ENCODE measurements around the gene SHE.

DNA sequence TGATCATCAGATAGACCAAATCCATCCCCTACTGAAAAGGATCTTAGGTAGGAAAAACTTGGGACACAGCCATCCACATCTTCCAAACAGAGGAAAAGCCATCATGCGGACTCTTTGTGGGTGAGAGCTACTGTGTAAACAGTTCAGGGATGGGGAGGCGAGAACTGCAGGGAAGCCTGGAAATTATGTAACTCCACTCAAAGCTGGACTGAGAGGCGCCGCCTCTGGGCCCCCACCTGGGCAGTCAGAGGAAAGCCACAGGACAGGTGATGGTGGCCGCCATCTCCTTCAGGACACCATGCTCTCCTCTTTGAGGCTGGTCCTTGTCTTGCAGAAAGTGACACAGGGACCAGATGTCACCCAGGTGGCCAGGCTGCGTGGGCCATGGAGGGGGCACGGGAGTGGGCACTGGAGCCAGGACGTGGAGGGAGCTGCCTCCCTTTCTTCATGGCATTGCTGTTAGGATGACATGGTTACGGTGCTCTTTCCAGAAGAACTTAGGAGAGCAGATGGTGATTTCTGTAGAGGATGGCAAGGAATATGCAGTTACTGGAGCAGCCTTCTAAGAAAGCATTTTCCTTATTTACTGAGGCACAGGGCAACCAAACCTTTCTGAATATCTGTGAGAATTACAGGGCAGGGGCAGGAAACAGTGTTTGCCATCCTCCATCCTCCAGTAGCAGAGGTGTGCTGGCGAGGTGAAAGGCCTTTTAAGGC lies 32.2 kb downstream of the SHE start:
- TF ChIP-seq, protein P1, sequence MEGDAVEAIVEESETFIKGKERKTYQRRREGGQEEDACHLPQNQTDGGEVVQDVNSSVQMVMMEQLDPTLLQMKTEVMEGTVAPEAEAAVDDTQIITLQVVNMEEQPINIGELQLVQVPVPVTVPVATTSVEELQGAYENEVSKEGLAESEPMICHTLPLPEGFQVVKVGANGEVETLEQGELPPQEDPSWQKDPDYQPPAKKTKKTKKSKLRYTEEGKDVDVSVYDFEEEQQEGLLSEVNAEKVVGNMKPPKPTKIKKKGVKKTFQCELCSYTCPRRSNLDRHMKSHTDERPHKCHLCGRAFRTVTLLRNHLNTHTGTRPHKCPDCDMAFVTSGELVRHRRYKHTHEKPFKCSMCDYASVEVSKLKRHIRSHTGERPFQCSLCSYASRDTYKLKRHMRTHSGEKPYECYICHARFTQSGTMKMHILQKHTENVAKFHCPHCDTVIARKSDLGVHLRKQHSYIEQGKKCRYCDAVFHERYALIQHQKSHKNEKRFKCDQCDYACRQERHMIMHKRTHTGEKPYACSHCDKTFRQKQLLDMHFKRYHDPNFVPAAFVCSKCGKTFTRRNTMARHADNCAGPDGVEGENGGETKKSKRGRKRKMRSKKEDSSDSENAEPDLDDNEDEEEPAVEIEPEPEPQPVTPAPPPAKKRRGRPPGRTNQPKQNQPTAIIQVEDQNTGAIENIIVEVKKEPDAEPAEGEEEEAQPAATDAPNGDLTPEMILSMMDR (IDR thresholded peaks at IDR 0.05) = no peak
- no peak for TF ChIP-seq POLR2A (IDR thresholded peaks at IDR 0.05)
- TF ChIP-seq POLR2AphosphoS5 (IDR thresholded peaks at IDR 0.05) = no peak
